ENCODE data around the gene NXPE3. TPM values are rescaled to one million over a fixed set of nuclear protein-coding genes. Genes with fewer than 3 reads are reported as not detected.

NXPE3 gene
- polyA plus RNA-seq, 1 donor from 2014 or later = 6.6 TPM

DNA sequence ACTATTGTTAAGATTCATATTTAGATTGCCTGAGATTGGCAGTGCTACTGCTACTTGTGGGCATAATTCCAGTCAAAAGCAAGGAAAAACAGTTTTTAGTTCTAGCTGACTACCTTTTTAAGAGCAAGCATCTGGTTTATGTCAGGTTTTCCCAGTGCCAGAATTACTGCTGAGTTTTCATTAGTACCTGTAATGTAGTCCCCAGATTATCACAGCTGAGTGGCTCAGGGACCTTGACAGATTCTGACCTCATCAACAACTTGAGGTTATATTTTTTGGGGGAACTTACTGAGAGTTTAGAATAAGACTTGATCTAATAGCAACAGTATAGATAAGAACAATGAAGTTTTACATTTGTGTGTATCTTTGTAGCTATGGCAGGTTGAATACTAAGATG is 31.0 kb downstream of the NXPE3 start:
- H3K9ac ChIP-seq (ENCODE audit: low read length) = no peak overlapping the region

DNA sequence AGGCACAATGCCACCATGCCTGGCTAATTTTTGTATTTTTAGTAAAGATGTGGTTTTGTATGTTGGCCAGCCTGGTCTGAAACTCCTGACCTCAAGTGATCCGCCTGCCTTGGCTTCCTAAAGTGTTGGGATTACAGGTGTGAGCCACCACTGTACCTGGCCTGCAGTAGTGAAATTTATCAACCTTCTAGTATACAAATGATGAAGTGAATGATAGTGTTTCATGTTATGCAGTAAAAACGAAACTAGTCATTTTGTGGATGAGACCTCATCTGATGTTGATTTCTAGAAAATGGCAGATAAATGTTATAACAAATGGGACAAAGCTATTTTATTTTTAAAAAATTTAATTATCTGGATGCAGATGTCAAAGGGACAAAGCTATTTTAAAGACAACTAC is 32.9 kb downstream of the NXPE3 start:
- H3K9me2 ChIP-seq (ENCODE audit: insufficient read depth, low read length) = no peaks in the 10 kb centered on the region
- no peak overlapping the region for H3K4me3 ChIP-seq (ENCODE audit: low read length)
- no peak overlapping the region for H3K4me2 ChIP-seq (ENCODE audit: low read length)
- no peaks in the 10 kb centered on the region for H3K9me3 ChIP-seq (ENCODE audit: low read length)
- H3K79me2 ChIP-seq (replicated peaks; ENCODE audit: insufficient read depth, low read length) = no peaks in the 10 kb centered on the region
- no peak overlapping the region for H3K27ac ChIP-seq (ENCODE audit: low read length)
- H4K20me1 ChIP-seq (ENCODE audit: insufficient read depth) = no peaks in the 10 kb centered on the region
- H2AFZ ChIP-seq (ENCODE audit: low read depth, low read length) = no peak overlapping the region
- TF ChIP-seq RAD21 (conservative IDR thresholded peaks at IDR 0.05) (no peak), POLR2AphosphoS5 (IDR thresholded peaks at IDR 0.05) (no peak), CTCF (IDR thresholded peaks at IDR 0.05; ENCODE audit: poor library complexity, severe bottlenecking) (no peak), TAF1 (IDR thresholded peaks at IDR 0.05; ENCODE audit: low read depth) (no peak)
- no peak overlapping the region for H3K9ac ChIP-seq (ENCODE audit: low read length)
- H3K36me3 ChIP-seq (ENCODE audit: insufficient read depth, low read length) = no peaks in the 10 kb centered on the region
- no peaks in the 10 kb centered on the region for H3F3A ChIP-seq (ENCODE audit: insufficient read depth, low read length, poor library complexity, severe bottlenecking)
- no peaks in the 10 kb centered on the region for H3K27me3 ChIP-seq (ENCODE audit: insufficient read depth, low read depth, low read length)

More for the DNA sequence above, 31.0 kb downstream of the NXPE3 start:
- no peak for TF ChIP-seq POLR2AphosphoS5 (IDR thresholded peaks at IDR 0.05)
- TF ChIP-seq RAD21 (conservative IDR thresholded peaks at IDR 0.05) = no peak
- TF ChIP-seq MXI1 (conservative IDR thresholded peaks at IDR 0.05; ENCODE audit: poor library complexity, severe bottlenecking) = no peak
- no peak for TF ChIP-seq EP300 (conservative IDR thresholded peaks at IDR 0.05; ENCODE audit: poor library complexity, severe bottlenecking)
- no peak for TF ChIP-seq EZH2 (IDR thresholded peaks at IDR 0.05; ENCODE audit: borderline replicate concordance, insufficient read depth, low read length, poor library complexity, severe bottlenecking)
- TF ChIP-seq SMC3 (conservative IDR thresholded peaks at IDR 0.05; ENCODE audit: poor library complexity) = no peak
- no peak for TF ChIP-seq TAF1 (IDR thresholded peaks at IDR 0.05; ENCODE audit: low read depth)
- TF ChIP-seq, protein P1, sequence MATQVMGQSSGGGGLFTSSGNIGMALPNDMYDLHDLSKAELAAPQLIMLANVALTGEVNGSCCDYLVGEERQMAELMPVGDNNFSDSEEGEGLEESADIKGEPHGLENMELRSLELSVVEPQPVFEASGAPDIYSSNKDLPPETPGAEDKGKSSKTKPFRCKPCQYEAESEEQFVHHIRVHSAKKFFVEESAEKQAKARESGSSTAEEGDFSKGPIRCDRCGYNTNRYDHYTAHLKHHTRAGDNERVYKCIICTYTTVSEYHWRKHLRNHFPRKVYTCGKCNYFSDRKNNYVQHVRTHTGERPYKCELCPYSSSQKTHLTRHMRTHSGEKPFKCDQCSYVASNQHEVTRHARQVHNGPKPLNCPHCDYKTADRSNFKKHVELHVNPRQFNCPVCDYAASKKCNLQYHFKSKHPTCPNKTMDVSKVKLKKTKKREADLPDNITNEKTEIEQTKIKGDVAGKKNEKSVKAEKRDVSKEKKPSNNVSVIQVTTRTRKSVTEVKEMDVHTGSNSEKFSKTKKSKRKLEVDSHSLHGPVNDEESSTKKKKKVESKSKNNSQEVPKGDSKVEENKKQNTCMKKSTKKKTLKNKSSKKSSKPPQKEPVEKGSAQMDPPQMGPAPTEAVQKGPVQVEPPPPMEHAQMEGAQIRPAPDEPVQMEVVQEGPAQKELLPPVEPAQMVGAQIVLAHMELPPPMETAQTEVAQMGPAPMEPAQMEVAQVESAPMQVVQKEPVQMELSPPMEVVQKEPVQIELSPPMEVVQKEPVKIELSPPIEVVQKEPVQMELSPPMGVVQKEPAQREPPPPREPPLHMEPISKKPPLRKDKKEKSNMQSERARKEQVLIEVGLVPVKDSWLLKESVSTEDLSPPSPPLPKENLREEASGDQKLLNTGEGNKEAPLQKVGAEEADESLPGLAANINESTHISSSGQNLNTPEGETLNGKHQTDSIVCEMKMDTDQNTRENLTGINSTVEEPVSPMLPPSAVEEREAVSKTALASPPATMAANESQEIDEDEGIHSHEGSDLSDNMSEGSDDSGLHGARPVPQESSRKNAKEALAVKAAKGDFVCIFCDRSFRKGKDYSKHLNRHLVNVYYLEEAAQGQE (IDR thresholded peaks at IDR 0.05; ENCODE audit: borderline replicate concordance) = no peak
- no peak for TF ChIP-seq CTCF (IDR thresholded peaks at IDR 0.05; ENCODE audit: poor library complexity, severe bottlenecking)
- no peaks in the 10 kb centered on the region for H3K9me2 ChIP-seq (ENCODE audit: insufficient read depth, low read length)
- no peaks in the 10 kb centered on the region for H3K27me3 ChIP-seq (ENCODE audit: insufficient read depth, low read depth, low read length)
- H2AFZ ChIP-seq (ENCODE audit: low read depth, low read length) = no peak overlapping the region
- H3K4me2 ChIP-seq (ENCODE audit: low read length) = no peak overlapping the region
- no peaks in the 10 kb centered on the region for H3K9me3 ChIP-seq (ENCODE audit: low read length)
- no peak overlapping the region for H3K4me3 ChIP-seq (ENCODE audit: low read length)
- H3F3A ChIP-seq (ENCODE audit: insufficient read depth, low read length, poor library complexity, severe bottlenecking) = no peaks in the 10 kb centered on the region
- no peaks in the 10 kb centered on the region for H3K79me2 ChIP-seq (replicated peaks; ENCODE audit: insufficient read depth, low read length)
- H3K27ac ChIP-seq (ENCODE audit: low read length) = no peak overlapping the region
- H4K20me1 ChIP-seq (ENCODE audit: insufficient read depth) = no peaks in the 10 kb centered on the region
- no peaks in the 10 kb centered on the region for H3K36me3 ChIP-seq (ENCODE audit: insufficient read depth, low read length)
